Neural cell (in vitro differentiated cells): Measurements from ENCODE around the gene HCK.

ENCODE experiments used
- EZH2 ChIP-seq: fragments of 200-600, 300-800 bp; shearing (Covaris generic), sonication (generic); IDR thresholded peaks from 2 replicates; pipeline ENCODE4 v1.6.1; 2014; ENCODE audit warnings: antibody characterized with exemption, low read length, borderline replicate concordance, mild to moderate bottlenecking; ENCODE audit not compliant: insufficient read depth, poor library complexity, severe bottlenecking
- MXI1 ChIP-seq: fragments of 450-650 bp; conservative IDR thresholded peaks from 2 replicates; pipeline ENCODE4 v1.6.1; 2014; ENCODE audit warnings: antibody characterized with exemption, mild to moderate bottlenecking; ENCODE audit not compliant: poor library complexity, severe bottlenecking
- SMC3 ChIP-seq: fragments of 450-650 bp; conservative IDR thresholded peaks from 2 replicates; pipeline ENCODE4 v1.6.1; 2014; ENCODE audit warnings: antibody characterized with exemption, mild to moderate bottlenecking, moderate library complexity; ENCODE audit not compliant: poor library complexity
- TF ChIP-seq, protein P1 (sequence below): IDR thresholded peaks from 2 replicates; pipeline ENCODE4 v1.6.1; 2012; ENCODE audit warnings: borderline replicate concordance
- TF ChIP-seq, protein P2 (sequence below): fragments of 450-650 bp; IDR thresholded peaks from 2 replicates; pipeline ENCODE4 v1.5.1; 2014; ENCODE audit warnings: antibody characterized with exemption, mild to moderate bottlenecking, moderate library complexity; ENCODE audit not compliant: poor library complexity, severe bottlenecking

DNA sequence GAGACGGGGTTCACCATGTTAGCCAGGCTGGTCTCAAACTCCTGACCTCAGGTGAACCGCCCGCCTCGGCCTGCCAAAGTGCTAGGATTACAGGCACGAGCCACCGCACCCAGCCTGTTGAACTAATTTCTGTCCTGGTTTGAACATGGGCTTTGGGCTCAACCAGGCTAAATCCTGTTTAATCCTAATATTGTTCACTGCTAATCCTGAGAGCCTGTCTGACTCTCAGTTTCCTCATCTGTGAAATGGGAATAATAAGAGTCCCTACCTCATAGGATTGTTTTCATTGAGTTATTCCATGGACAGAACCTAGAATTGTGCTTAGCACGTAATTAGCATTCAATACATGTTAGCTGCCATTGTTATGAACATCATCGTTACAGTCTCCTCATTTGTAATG, 74.9 kb downstream of the HCK start:
- no peak for TF ChIP-seq SMC3
- TF ChIP-seq, protein P1, sequence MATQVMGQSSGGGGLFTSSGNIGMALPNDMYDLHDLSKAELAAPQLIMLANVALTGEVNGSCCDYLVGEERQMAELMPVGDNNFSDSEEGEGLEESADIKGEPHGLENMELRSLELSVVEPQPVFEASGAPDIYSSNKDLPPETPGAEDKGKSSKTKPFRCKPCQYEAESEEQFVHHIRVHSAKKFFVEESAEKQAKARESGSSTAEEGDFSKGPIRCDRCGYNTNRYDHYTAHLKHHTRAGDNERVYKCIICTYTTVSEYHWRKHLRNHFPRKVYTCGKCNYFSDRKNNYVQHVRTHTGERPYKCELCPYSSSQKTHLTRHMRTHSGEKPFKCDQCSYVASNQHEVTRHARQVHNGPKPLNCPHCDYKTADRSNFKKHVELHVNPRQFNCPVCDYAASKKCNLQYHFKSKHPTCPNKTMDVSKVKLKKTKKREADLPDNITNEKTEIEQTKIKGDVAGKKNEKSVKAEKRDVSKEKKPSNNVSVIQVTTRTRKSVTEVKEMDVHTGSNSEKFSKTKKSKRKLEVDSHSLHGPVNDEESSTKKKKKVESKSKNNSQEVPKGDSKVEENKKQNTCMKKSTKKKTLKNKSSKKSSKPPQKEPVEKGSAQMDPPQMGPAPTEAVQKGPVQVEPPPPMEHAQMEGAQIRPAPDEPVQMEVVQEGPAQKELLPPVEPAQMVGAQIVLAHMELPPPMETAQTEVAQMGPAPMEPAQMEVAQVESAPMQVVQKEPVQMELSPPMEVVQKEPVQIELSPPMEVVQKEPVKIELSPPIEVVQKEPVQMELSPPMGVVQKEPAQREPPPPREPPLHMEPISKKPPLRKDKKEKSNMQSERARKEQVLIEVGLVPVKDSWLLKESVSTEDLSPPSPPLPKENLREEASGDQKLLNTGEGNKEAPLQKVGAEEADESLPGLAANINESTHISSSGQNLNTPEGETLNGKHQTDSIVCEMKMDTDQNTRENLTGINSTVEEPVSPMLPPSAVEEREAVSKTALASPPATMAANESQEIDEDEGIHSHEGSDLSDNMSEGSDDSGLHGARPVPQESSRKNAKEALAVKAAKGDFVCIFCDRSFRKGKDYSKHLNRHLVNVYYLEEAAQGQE = no peak
- TF ChIP-seq, protein P2, sequence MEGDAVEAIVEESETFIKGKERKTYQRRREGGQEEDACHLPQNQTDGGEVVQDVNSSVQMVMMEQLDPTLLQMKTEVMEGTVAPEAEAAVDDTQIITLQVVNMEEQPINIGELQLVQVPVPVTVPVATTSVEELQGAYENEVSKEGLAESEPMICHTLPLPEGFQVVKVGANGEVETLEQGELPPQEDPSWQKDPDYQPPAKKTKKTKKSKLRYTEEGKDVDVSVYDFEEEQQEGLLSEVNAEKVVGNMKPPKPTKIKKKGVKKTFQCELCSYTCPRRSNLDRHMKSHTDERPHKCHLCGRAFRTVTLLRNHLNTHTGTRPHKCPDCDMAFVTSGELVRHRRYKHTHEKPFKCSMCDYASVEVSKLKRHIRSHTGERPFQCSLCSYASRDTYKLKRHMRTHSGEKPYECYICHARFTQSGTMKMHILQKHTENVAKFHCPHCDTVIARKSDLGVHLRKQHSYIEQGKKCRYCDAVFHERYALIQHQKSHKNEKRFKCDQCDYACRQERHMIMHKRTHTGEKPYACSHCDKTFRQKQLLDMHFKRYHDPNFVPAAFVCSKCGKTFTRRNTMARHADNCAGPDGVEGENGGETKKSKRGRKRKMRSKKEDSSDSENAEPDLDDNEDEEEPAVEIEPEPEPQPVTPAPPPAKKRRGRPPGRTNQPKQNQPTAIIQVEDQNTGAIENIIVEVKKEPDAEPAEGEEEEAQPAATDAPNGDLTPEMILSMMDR = no peak
- TF ChIP-seq MXI1 = no peak
- no peak for TF ChIP-seq EZH2
